WERI-Rb-1 (cell line): ENCODE data around the gene ZNF516.
A peak's percentile ranks its signal among the peaks of the same experiment; 100 is the strongest.

Experiments used
- DNase-seq: peaks from one replicate; pipeline ENCODE4 v3.0.0-alpha.2; 2020
- H3K27ac ChIP-seq: fragments of 250-450 bp; sonication (Bioruptor Pico); 2 replicates; pipeline ENCODE4 v1.5.1; 2020; ENCODE audit warnings: mild to moderate bottlenecking, moderate library complexity
- H3K27me3 ChIP-seq: fragments of 250-450 bp; sonication (Bioruptor Pico); 2 replicates; pipeline ENCODE4 v1.5.1; 2021; ENCODE audit warnings: mild to moderate bottlenecking, low read depth, moderate library complexity; ENCODE audit not compliant: insufficient read depth, severe bottlenecking
- H3K36me3 ChIP-seq: fragments of 250-450 bp; sonication (Bioruptor Pico); 2 replicates; pipeline ENCODE4 v1.5.1; 2020; ENCODE audit warnings: mild to moderate bottlenecking, moderate library complexity
- H3K4me3 ChIP-seq: 2 replicates; pipeline ENCODE4 v1.5.1; 2011; ENCODE audit warnings: low read depth, mild to moderate bottlenecking, control low read depth, low read length
- H3K9me3 ChIP-seq: fragments of 250-450 bp; sonication (Bioruptor Pico); 2 replicates; pipeline ENCODE4 v1.5.1; 2021; ENCODE audit warnings: mild to moderate bottlenecking, moderate library complexity; ENCODE audit not compliant: severe bottlenecking
- TF ChIP-seq, protein P1 (sequence below): IDR thresholded peaks from 2 replicates; pipeline ENCODE4 v1.5.1; 2011; ENCODE audit warnings: low read depth, mild to moderate bottlenecking, control low read depth, inconsistent platforms, low read length

ZNF516 gene

DNA sequence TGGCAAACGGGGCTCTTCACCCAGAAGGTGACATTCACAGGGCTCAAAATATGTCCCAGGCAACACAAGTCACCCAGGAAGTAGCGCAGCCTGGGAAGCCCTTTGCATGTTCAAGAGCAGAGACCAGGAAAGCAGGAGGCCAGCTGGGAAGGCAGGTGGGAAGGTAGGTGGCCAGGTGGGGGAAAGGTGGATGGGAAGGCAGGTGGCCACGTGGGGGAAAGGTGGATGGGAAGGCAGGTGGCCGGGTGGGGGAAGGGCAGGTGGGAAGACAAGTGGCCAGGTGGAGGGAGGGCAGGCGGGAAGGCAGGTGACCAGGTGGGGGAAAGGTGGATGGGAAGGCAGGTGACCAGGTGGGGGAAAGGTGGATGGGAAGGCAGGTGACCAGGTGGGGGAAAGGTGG, 102.7 kb downstream of the ZNF516 start:
- Histone ChIP-seq H3K9me3 (peaks cover 2% of the 10 kb centered on the region), H3K36me3 (peaks cover 37% of the 10 kb centered on the region), H3K4me3 (no peak overlapping the region), H3K27ac (no peak overlapping the region), H3K27me3 (no peaks in the 10 kb centered on the region)
- DNase-seq: peak; percentile 12
- TF ChIP-seq, protein P1, sequence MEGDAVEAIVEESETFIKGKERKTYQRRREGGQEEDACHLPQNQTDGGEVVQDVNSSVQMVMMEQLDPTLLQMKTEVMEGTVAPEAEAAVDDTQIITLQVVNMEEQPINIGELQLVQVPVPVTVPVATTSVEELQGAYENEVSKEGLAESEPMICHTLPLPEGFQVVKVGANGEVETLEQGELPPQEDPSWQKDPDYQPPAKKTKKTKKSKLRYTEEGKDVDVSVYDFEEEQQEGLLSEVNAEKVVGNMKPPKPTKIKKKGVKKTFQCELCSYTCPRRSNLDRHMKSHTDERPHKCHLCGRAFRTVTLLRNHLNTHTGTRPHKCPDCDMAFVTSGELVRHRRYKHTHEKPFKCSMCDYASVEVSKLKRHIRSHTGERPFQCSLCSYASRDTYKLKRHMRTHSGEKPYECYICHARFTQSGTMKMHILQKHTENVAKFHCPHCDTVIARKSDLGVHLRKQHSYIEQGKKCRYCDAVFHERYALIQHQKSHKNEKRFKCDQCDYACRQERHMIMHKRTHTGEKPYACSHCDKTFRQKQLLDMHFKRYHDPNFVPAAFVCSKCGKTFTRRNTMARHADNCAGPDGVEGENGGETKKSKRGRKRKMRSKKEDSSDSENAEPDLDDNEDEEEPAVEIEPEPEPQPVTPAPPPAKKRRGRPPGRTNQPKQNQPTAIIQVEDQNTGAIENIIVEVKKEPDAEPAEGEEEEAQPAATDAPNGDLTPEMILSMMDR: no peak

- no peak overlapping the region for H3K27ac ChIP-seq
- no peaks in the 10 kb centered on the region for H3K27me3 ChIP-seq
- H3K36me3 ChIP-seq: peaks cover 37% of the 10 kb centered on the region
- TF ChIP-seq, protein P1: no peak
- H3K4me3 ChIP-seq: no peak overlapping the region
- peaks cover 2% of the 10 kb centered on the region for H3K9me3 ChIP-seq
- DNase-seq: no peak
Observed at GRCh38 chr18:76391746-76392145, 103.3 kb downstream of the ZNF516 start.

DNA sequence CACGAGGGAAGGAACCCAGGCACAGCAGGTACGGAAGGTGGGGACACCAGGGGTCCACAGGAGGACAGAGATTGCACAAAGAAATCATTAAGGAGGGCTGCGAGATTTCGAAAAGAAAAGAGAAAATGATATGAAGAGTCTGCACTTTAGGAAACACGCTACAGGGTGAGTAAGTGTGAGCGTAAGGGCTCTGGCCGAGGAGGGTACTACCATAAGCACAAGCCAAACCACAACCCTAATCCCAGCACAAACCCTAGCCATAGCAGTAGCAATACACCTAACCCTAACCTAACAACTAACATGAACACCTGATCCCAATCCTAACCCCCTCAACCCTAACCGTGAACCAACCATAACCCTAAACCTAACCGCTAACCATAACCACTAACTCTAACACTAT, 104.0 kb downstream of the ZNF516 start:
- TF ChIP-seq, protein P1: no peak
- no peak for DNase-seq
- Histone ChIP-seq H3K36me3 (peaks cover 37% of the 10 kb centered on the region), H3K27ac (no peak overlapping the region), H3K9me3 (peaks cover 2% of the 10 kb centered on the region), H3K4me3 (no peak overlapping the region), H3K27me3 (no peaks in the 10 kb centered on the region)

GRCh38 chr18:76390452-76391035, 104.5 kb downstream of the ZNF516 start:
- no peak overlapping the region for H3K4me3 ChIP-seq
- H3K27me3 ChIP-seq: no peaks in the 10 kb centered on the region
- no peak overlapping the region for H3K27ac ChIP-seq
- H3K9me3 ChIP-seq: peaks cover 2% of the 10 kb centered on the region
- H3K36me3 ChIP-seq: peaks cover 34% of the 10 kb centered on the region
- DNase-seq: peak; percentile 11
- TF ChIP-seq, protein P1: no peak

DNA sequence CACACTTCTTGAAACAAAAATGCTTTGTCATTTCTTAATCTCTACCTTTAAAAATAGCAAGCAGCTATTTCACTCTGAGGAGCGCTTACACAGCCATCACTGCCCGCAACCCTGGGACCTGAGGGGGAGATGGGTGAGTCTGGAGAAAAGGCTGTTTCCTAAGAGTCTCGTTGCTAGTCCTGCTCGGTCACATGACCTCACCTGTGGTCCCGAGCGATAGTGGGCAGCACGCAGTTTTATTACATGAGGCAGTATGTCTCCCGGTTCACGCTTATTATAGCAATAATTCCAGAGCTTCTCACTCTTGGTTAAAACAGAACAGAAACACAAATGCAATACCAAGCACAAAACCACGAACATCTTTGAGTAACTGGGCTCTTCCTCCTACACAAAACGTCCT, 105.3 kb downstream of the ZNF516 start:
- Histone ChIP-seq H3K4me3 (no peak overlapping the region), H3K27me3 (no peaks in the 10 kb centered on the region), H3K27ac (no peak overlapping the region), H3K9me3 (peaks cover 2% of the 10 kb centered on the region), H3K36me3 (peaks cover 26% of the 10 kb centered on the region)
- DNase-seq: no peak
- TF ChIP-seq, protein P1: no peak

GRCh38 chr18:76388891-76389423, 106.1 kb downstream of the ZNF516 start:
- DNase-seq: no peak
- Histone ChIP-seq H3K27ac (no peak overlapping the region), H3K27me3 (no peaks in the 10 kb centered on the region), H3K4me3 (no peak overlapping the region), H3K36me3 (peaks cover 26% of the 10 kb centered on the region), H3K9me3 (peaks cover 2% of the 10 kb centered on the region)
- TF ChIP-seq, protein P1: no peak
